Chondrocyte (in vitro differentiated cells): ENCODE results near the gene MLH1. TPM values are rescaled to one million over a fixed set of nuclear protein-coding genes. Genes with fewer than 3 reads are reported as not detected.

ENCODE experiments used
- DNase-seq: peaks from one replicate; pipeline ENCODE4 v3.0.0; 2021; ENCODE audit warnings: mixed read lengths, low spot score
- H3K27ac Mint-ChIP-seq: one replicate; pipeline ENCODE4 v1.8.0; 2021; ENCODE audit warnings: mild to moderate bottlenecking, moderate library complexity, mixed read lengths; ENCODE audit not compliant: unreplicated experiment
- H3K27me3 Mint-ChIP-seq: 2 replicates; pipeline ENCODE4 v1.8.0; 2021; ENCODE audit warnings: low read depth, mixed read lengths
- H3K36me3 Mint-ChIP-seq: 2 replicates; pipeline ENCODE4 v1.8.0; 2021; ENCODE audit warnings: low read depth, mixed read lengths
- H3K4me1 Mint-ChIP-seq: 2 replicates; pipeline ENCODE4 v1.8.0; 2021; ENCODE audit warnings: low read depth, mild to moderate bottlenecking, mixed read lengths
- H3K4me3 Mint-ChIP-seq: one replicate; pipeline ENCODE4 v1.8.0; 2021; ENCODE audit warnings: mild to moderate bottlenecking, moderate library complexity, mixed read lengths; ENCODE audit not compliant: unreplicated experiment
- H3K9me3 Mint-ChIP-seq: 2 replicates; pipeline ENCODE4 v1.8.0; 2021; ENCODE audit warnings: low read depth, mixed read lengths
- CTCF ChIP-seq: fragments of 200-600 bp; sonication (generic); IDR thresholded peaks from 2 replicates; pipeline ENCODE4 v1.5.0; 2021; ENCODE audit warnings: antibody characterized with exemption, mild to moderate bottlenecking, moderate library complexity
- total RNA-seq: library from RNA; stranded (reverse); gene quantifications from 3 replicates; pipeline ENCODE4 v1.2.1, GENCODE V29; 2021

MLH1 gene
- total RNA-seq, 1 donor from 2014 or later = 32.6 TPM

GRCh38 chr3:36991923-36992805, 1.2 kb upstream of the MLH1 start:
- H3K9me3 Mint-ChIP-seq = no peaks in the 10 kb centered on the region
- no peaks in the 10 kb centered on the region for H3K27me3 Mint-ChIP-seq
- peaks cover 18% of the 10 kb centered on the region for H3K36me3 Mint-ChIP-seq
- peaks cover 43% of the 10 kb centered on the region for H3K4me1 Mint-ChIP-seq
- DNase-seq = no peak
- no peak for TF ChIP-seq CTCF
- no peak overlapping the region for H3K4me3 Mint-ChIP-seq
- no peak overlapping the region for H3K27ac Mint-ChIP-seq

DNA sequence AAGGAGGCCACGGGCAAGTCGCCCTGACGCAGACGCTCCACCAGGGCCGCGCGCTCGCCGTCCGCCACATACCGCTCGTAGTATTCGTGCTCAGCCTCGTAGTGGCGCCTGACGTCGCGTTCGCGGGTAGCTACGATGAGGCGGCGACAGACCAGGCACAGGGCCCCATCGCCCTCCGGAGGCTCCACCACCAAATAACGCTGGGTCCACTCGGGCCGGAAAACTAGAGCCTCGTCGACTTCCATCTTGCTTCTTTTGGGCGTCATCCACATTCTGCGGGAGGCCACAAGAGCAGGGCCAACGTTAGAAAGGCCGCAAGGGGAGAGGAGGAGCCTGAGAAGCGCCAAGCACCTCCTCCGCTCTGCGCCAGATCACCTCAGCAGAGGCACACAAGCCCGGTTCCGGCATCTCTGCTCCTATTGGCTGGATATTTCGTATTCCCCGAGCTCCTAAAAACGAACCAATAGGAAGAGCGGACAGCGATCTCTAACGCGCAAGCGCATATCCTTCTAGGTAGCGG, 452 bp upstream of the MLH1 start, which contains the start of gene EPM2AIP1:
TSS of gene EPM2AIP1 (minus strand) at position 326 of the 520 bp plus-strand sequence. CDS start at position 272, 54 bp downstream.
- Mint-ChIP-seq H3K27me3 (no peaks in the 10 kb centered on the region), H3K4me1 (peaks cover 42% of the 10 kb centered on the region), H3K27ac (no peak within 1 kb of the TSS), H3K4me3 (no peak within 1 kb of the TSS), H3K9me3 (no peaks in the 10 kb centered on the region), H3K36me3 (peaks cover 19% of the 10 kb centered on the region)
- TF ChIP-seq CTCF = peak; percentile 70
- DNase-seq = peak; percentile 99

DNA sequence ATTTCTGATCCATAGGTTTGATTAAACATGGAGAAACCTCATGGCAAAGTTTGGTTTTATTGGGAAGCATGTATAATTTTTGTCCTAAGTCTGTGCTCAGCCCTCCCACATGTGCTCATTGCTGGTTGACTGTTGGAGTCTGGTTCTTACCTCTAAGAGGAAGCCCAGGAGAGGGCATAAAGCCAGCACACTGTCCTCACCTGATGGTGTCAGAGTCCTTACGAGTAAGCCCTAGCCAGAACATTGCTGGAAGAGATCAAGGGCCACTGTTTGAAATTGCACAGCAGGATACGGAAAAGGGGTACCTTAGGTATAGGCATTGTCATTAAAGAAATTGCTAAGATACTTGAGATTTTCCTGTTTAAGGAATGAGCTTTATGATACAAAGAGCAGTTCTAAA, 21.3 kb downstream of the MLH1 start:
- no peak for DNase-seq
- Mint-ChIP-seq H3K4me3 (no peak overlapping the region), H3K27ac (no peak overlapping the region), H3K36me3 (peaks cover 45% of the 10 kb centered on the region), H3K9me3 (no peaks in the 10 kb centered on the region), H3K27me3 (no peaks in the 10 kb centered on the region), H3K4me1 (no peaks in the 10 kb centered on the region)
- no peak for TF ChIP-seq CTCF

DNA sequence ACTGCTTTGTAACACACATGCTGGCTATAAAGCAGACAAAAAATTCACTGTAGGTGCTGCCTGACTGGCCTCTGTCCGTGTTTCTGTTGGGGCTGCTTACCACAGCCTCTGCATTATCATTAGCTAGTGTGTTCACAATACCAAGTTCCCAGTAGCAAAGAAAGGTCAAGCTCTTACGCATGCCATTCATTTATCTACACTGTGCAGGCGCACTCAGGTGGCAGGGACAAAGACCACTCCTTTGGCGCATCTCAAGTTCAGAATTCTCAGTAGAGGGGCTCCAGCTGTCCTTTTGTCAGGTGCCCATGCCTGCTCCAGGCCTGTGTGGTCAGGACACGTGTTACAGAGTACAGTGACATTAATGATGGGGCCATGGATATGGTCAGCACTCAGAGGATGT, 22.3 kb downstream of the MLH1 start:
- TF ChIP-seq CTCF = no peak
- DNase-seq = no peak
- peaks cover 54% of the 10 kb centered on the region for H3K36me3 Mint-ChIP-seq

DNA sequence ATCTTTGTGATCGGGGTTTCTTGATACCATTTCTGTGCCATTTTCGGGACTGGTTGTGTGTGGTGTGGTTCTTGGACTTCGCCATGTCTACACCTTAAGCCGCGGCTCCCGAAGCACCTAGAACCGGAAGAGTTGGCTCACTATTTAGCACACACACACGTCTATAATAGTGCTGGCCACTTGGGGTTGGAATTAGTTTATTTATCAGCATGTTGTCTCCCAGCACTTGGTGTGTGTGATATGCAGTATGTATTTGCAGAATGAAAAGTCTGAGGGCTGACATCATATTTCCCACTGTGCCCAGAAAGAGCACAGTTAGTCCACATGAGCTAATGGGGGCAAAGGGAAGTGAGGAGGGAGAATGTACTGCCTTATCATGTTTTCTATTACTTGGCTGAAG, 23.6 kb downstream of the MLH1 start:
- no peaks in the 10 kb centered on the region for H3K4me1 Mint-ChIP-seq
- DNase-seq = no peak
- H3K4me3 Mint-ChIP-seq = no peak overlapping the region
- no peak overlapping the region for H3K27ac Mint-ChIP-seq
- H3K27me3 Mint-ChIP-seq = no peaks in the 10 kb centered on the region
- H3K9me3 Mint-ChIP-seq = no peaks in the 10 kb centered on the region
- H3K36me3 Mint-ChIP-seq = peaks cover 56% of the 10 kb centered on the region
- no peak for TF ChIP-seq CTCF

More for the DNA sequence above, 22.3 kb downstream of the MLH1 start:
- Mint-ChIP-seq H3K4me3 (no peak overlapping the region), H3K27me3 (no peaks in the 10 kb centered on the region), H3K9me3 (no peaks in the 10 kb centered on the region), H3K27ac (no peak overlapping the region), H3K4me1 (no peaks in the 10 kb centered on the region)
